DOHH2 (cell line): ENCODE results near the gene LENG9.

ENCODE experiments used
- EZH2phosphoT487 ChIP-seq: fragments of 200-600 bp; sonication (generic); IDR thresholded peaks from 2 replicates; pipeline ENCODE4 v1.6.1; 2017; ENCODE audit warnings: borderline replicate concordance, mild to moderate bottlenecking, antibody characterized with exemption, low read length, moderate library complexity, mixed read lengths
- TF ChIP-seq, protein P1 (sequence below): fragments of 200-600 bp; sonication (generic); IDR thresholded peaks from one replicate; pipeline ENCODE4 v1.5.1; 2014; ENCODE audit warnings: antibody characterized with exemption, mild to moderate bottlenecking, low read depth, low read length; ENCODE audit not compliant: poor library complexity, severe bottlenecking

DNA sequence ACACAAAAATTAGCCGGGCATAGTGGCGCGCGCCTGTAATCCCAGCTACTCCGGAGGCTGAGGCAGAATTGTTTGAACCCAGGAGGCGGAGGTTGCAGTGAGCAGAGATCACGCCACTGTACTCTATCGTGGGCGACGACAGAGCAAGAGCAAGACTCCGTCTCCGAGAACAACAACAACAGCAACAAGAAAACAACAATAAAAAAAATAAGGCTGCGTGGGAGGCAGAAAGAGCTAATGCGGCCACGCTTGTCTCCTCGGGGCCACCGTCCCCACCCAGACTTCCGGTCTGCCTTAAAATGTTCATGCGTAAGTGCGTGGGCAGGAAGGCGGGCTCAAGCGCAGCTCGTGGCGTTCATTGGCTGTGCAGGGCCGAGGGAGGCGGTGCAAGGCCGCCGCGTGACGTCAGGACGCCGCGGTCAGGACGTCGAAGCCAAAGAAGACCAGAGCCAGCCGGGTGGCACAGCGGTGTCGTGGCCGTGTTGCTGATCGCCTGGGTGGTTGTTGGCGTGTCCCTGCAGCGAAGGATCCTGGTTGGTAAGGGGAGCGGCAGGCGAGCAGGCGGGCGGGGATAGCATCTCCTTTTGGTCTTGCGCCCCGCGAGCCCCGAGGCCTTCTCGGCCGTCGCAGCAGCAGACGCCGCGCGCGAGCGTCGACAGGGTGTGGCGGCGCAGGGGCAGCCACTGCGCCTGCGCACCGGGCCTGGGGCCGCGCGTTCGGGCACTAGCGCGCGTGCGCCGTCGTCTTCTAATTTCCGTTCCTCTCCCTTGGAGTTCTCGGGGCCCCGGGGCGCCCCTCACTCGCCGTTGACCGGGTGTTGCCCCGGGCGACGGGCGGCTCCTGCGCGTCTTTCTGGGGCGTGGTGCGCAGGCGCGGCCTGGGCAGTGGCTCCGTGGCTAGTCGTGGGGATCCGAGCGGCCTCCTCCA is 14.5 kb downstream of the LENG9 start, which contains the start of gene LENG8:
- no peak for TF ChIP-seq EZH2phosphoT487
- TF ChIP-seq, protein P1, sequence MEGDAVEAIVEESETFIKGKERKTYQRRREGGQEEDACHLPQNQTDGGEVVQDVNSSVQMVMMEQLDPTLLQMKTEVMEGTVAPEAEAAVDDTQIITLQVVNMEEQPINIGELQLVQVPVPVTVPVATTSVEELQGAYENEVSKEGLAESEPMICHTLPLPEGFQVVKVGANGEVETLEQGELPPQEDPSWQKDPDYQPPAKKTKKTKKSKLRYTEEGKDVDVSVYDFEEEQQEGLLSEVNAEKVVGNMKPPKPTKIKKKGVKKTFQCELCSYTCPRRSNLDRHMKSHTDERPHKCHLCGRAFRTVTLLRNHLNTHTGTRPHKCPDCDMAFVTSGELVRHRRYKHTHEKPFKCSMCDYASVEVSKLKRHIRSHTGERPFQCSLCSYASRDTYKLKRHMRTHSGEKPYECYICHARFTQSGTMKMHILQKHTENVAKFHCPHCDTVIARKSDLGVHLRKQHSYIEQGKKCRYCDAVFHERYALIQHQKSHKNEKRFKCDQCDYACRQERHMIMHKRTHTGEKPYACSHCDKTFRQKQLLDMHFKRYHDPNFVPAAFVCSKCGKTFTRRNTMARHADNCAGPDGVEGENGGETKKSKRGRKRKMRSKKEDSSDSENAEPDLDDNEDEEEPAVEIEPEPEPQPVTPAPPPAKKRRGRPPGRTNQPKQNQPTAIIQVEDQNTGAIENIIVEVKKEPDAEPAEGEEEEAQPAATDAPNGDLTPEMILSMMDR: no peak
